Keratinocyte (primary cell): ENCODE data around the gene BTBD6. TPM values are rescaled to one million over a fixed set of nuclear protein-coding genes. Genes with fewer than 3 reads are reported as not detected.

Experiments
- DNase-seq: peaks from one replicate; pipeline ENCODE4 v3.0.0-alpha.2; 2011; ENCODE audit warnings: low read depth, missing footprints, low spot score
- FAIRE-seq: peaks from 2 replicates; lab custom pipeline; 2011; peaks lifted over from hg19 to GRCh38; lab: Jason Lieb, UNC
- H2AFZ ChIP-seq: 2 replicates; pipeline ENCODE4 v1.6.0; 2012; ENCODE audit warnings: low read length, control low read depth, inconsistent platforms; ENCODE audit not compliant: control insufficient read depth
- H3K27ac ChIP-seq: 2 replicates; pipeline ENCODE4 v1.5.1; 2011; ENCODE audit warnings: low read length; ENCODE audit not compliant: control insufficient read depth, insufficient read depth
- H3K27me3 ChIP-seq: 3 replicates; pipeline ENCODE4 v1.6.0; 2011; ENCODE audit warnings: low read length; ENCODE audit not compliant: control insufficient read depth, insufficient read depth; ENCODE audit errors: extremely low read depth
- H3K36me3 ChIP-seq, 2 experiments: 2 replicates in 1 of 2; 3 replicates in 1 of 2; pipeline ENCODE4 v1.5.1; 2011; ENCODE audit warnings: low read length in 2 of 2, mild to moderate bottlenecking in 1 of 2; ENCODE audit not compliant: control insufficient read depth in 2 of 2, insufficient read depth in 2 of 2; ENCODE audit errors: extremely low read depth in 1 of 2
- H3K4me1 ChIP-seq: 3 replicates; pipeline ENCODE4 v1.5.1; 2011; ENCODE audit warnings: low read length; ENCODE audit not compliant: control insufficient read depth, insufficient read depth; ENCODE audit errors: extremely low read depth
- H3K4me2 ChIP-seq: 3 replicates; pipeline ENCODE4 v1.6.0; 2011; ENCODE audit warnings: low read depth, low read length; ENCODE audit not compliant: control insufficient read depth, insufficient read depth; ENCODE audit errors: extremely low read depth
- H3K4me3 ChIP-seq, 3 experiments: fragments of 200-600 bp in 1 of 3; sonication (generic) in 1 of 3; 2 replicates in 2 of 3; 3 replicates in 1 of 3; pipeline ENCODE4 v1.5.1; 2011 to 2016; ENCODE audit warnings: low read length in 3 of 3, mild to moderate bottlenecking in 3 of 3, control low read depth in 2 of 3, inconsistent platforms in 1 of 3, low read depth in 1 of 3, mixed read lengths in 1 of 3, mixed run types in 1 of 3, moderate library complexity in 1 of 3; ENCODE audit not compliant: control insufficient read depth in 2 of 3, insufficient read depth in 2 of 3; ENCODE audit errors: extremely low read depth in 1 of 3
- H3K79me2 ChIP-seq: 2 replicates; pipeline ENCODE4 v1.6.0; 2012; ENCODE audit warnings: low read length; ENCODE audit not compliant: control insufficient read depth, insufficient read depth
- H3K9ac ChIP-seq: 3 replicates; pipeline ENCODE4 v1.6.0; 2011; ENCODE audit warnings: low read length; ENCODE audit not compliant: control insufficient read depth, insufficient read depth; ENCODE audit errors: extremely low read depth
- H3K9me1 ChIP-seq: 3 replicates; pipeline ENCODE4 v1.6.0; 2011; ENCODE audit warnings: low read length; ENCODE audit not compliant: control insufficient read depth, insufficient read depth; ENCODE audit errors: extremely low read depth
- H3K9me3 ChIP-seq: 2 replicates; pipeline ENCODE4 v1.5.1; 2012; ENCODE audit warnings: low read depth, low read length; ENCODE audit not compliant: control insufficient read depth
- H4K20me1 ChIP-seq: 3 replicates; pipeline ENCODE4 v1.6.0; 2011; ENCODE audit warnings: low read length; ENCODE audit not compliant: control insufficient read depth, insufficient read depth; ENCODE audit errors: extremely low read depth
- CTCF ChIP-seq, 3 experiments: IDR thresholded peaks in 1 of 3; conservative IDR thresholded peaks in 1 of 3; optimal IDR thresholded peaks in 1 of 3; 2 replicates in 2 of 3; 3 replicates in 1 of 3; pipeline versions ENCODE3 to v1.5.1; 2011; ENCODE audit warnings: low read length in 3 of 3, mild to moderate bottlenecking in 3 of 3, moderate library complexity in 2 of 3, control low read depth in 1 of 3, inconsistent platforms in 1 of 3; ENCODE audit not compliant: insufficient read depth in 2 of 3; ENCODE audit errors: extremely low read depth in 1 of 3
- EZH2 ChIP-seq: IDR thresholded peaks from one replicate; pipeline ENCODE4 v1.6.1; 2012; ENCODE audit warnings: inconsistent platforms, mild to moderate bottlenecking, low read length, moderate library complexity
- dilution Hi-C: fragments of 300-500 bp; cut with MboI; formaldehyde crosslinking; loops from one replicate; pipeline ENCODE4 v1.7.0; 2020; ENCODE audit warnings: low sequenced_read_pairs; ENCODE audit not compliant: extremely low pct_ligation_motif_present
- polyA plus RNA-seq, 5 experiments: library from polyadenylated mRNA; depleted of rRNA in 3 of 5; stranded (reverse) in 3 of 5; stranded (forward) in 1 of 5; unstranded in 1 of 5; fragments of >200 nt; gene quantifications; 1 replicate in 1 of 5; 2 replicates in 3 of 5; 3 replicates in 1 of 5; pipeline versions ENCODE4 v1.2.1 to v1.2.3, GENCODE V29; 2011 to 2012; ENCODE audit warnings: missing spikeins in 2 of 5, low read depth in 1 of 5, low replicate concordance in 1 of 5

Gene BTBD6
- polyA plus RNA-seq, 1 donor (not counting 4 experiments of a cell fraction or from before 2014, with no cell fraction given), result 22.2 TPM

GRCh38 chr14:105285174-105285573 lies 36.8 kb downstream of the BTBD6 start:
- H3K4me2 ChIP-seq, result no peak overlapping the region
- dilution Hi-C loops, result no loop called here
- peaks cover 35% of the 10 kb centered on the region for H3K79me2 ChIP-seq
- H3K36me3 ChIP-seq, result peaks cover 0 to 6% of the 10 kb centered on the region in 2 experiments
- DNase-seq (no peak), FAIRE-seq (no peak)
- H3K9me3 ChIP-seq, result no peaks in the 10 kb centered on the region
- H4K20me1 ChIP-seq, result peaks cover 10% of the 10 kb centered on the region
- H2AFZ ChIP-seq, result no peak overlapping the region
- H3K4me3 ChIP-seq, result no peak overlapping the region
- no peak overlapping the region for H3K9ac ChIP-seq
- H3K27ac ChIP-seq, result no peak overlapping the region
- TF ChIP-seq EZH2 (no peak), CTCF (optimal IDR thresholded peaks at IDR 0.05 in 1 of 3, IDR thresholded peaks at IDR 0.05 in 1 of 3, conservative IDR thresholded peaks at IDR 0.05 in 1 of 3; ENCODE audit: extremely low read depth in 1 of 3, insufficient read depth in 2 of 3, low read length in 3 of 3) (no peak)
- no peaks in the 10 kb centered on the region for H3K4me1 ChIP-seq
- no peaks in the 10 kb centered on the region for H3K9me1 ChIP-seq
- H3K27me3 ChIP-seq, result no peaks in the 10 kb centered on the region

- Histone ChIP-seq H3K4me3 (no peak overlapping the region), H3K27ac (no peak overlapping the region), H2AFZ (no peak overlapping the region), H3K27me3 (no peaks in the 10 kb centered on the region), H4K20me1 (peaks cover 5% of the 10 kb centered on the region), H3K4me2 (no peak overlapping the region), H3K9me1 (no peaks in the 10 kb centered on the region), H3K4me1 (no peaks in the 10 kb centered on the region), H3K9ac (no peak overlapping the region), H3K79me2 (peaks cover 32% of the 10 kb centered on the region), H3K36me3 (peaks cover 0 to 6% of the 10 kb centered on the region in 2 experiments), H3K9me3 (no peaks in the 10 kb centered on the region)
- TF ChIP-seq CTCF (optimal IDR thresholded peaks at IDR 0.05 in 1 of 3, IDR thresholded peaks at IDR 0.05 in 1 of 3, conservative IDR thresholded peaks at IDR 0.05 in 1 of 3; ENCODE audit: extremely low read depth in 1 of 3, insufficient read depth in 2 of 3, low read length in 3 of 3), result no peak
- no peak for TF ChIP-seq EZH2
- FAIRE-seq, result no peak
- DNase-seq, result no peak
- dilution Hi-C loops, result no loop called here
Measured at GRCh38 chr14:105286759-105287144, 38.4 kb downstream of the BTBD6 start.
